K562 (cell line): ENCODE data around the gene VARS1. TPM values are rescaled to one million over a fixed set of nuclear protein-coding genes. Genes with fewer than 3 reads are reported as not detected.

Experiments
- FOXK1 ChIP-seq: sonication (generic); formaldehyde crosslinking; IDR thresholded peaks from 2 replicates; pipeline ENCODE4 v1.8.0; 2022; ENCODE audit warnings: missing genetic modification reagents, mild to moderate bottlenecking, borderline replicate concordance
- GATAD2A ChIP-seq: fragments of 450-650 bp; IDR thresholded peaks from 2 replicates; pipeline ENCODE4 v1.6.1; 2017
- MAFF ChIP-seq: IDR thresholded peaks from 2 replicates; pipeline ENCODE4 v1.6.1; 2012; ENCODE audit warnings: low read length, improper control_type of control experiment
- PTBP1 ChIP-seq: fragments of 200-400 bp; formaldehyde crosslinking; IDR thresholded peaks from 2 replicates; pipeline ENCODE4 v1.6.1; 2017; ENCODE audit warnings: low read depth, low read length
- RBM25 ChIP-seq: fragments of 200-400 bp; formaldehyde crosslinking; IDR thresholded peaks from 2 replicates; pipeline ENCODE4 v1.6.1; 2018; ENCODE audit warnings: low read length, low read depth, moderate library complexity; ENCODE audit not compliant: severe bottlenecking
- TBL1XR1 ChIP-seq, 2 experiments: IDR thresholded peaks; 2 replicates each; pipeline ENCODE4 v1.6.1; 2012; ENCODE audit warnings: improper control_type of control experiment in 2 of 2, low read length in 2 of 2, mild to moderate bottlenecking in 1 of 2
- ZNF134 ChIP-seq: fragments of 250-450 bp; sonication (Bioruptor Pico); conservative IDR thresholded peaks from 2 replicates; pipeline ENCODE4 v1.4.0; 2020
- ZNF184 ChIP-seq: sonication (generic); formaldehyde crosslinking; IDR thresholded peaks from 2 replicates; pipeline ENCODE4 v1.5.0; 2020; ENCODE audit warnings: missing genetic modification reagents
- ZNF316 ChIP-seq: fragments of 450-650 bp; IDR thresholded peaks from 2 replicates; pipeline ENCODE4 v1.6.1; 2016
- ZNF589 ChIP-seq: fragments of 200-800 bp; sonication (Bioruptor generic); IDR thresholded peaks from 2 replicates; pipeline ENCODE4 v1.6.1; 2016; ENCODE audit warnings: low read depth, missing genetic modification characterization, missing compliant biosample characterization
- polyA plus RNA-seq, 8 experiments: library from polyadenylated mRNA; depleted of rRNA in 4 of 8; stranded (reverse) in 5 of 8; unstranded in 3 of 8; fragments of >200 nt; fragmentation: Nextera tagmentation in 2 of 8; fragmentation: Illumina TruSeq in 1 of 8; extraction: Ambion mirVana in 2 of 8; extraction: Trizol in 1 of 8; gene quantifications; 2 replicates each; pipeline versions ENCODE4 v1.2.1 to v1.2.3, GENCODE V29; 2011 to 2014; ENCODE audit warnings: inconsistent platforms in 1 of 8, missing spikeins in 1 of 8
- total RNA-seq, 7 experiments: library from RNA; depleted of rRNA in 6 of 7; stranded (reverse); fragments of >200 nt in 6 of 7; fragmentation: Illumina TruSeq in 2 of 7; extraction: Trizol in 2 of 7; gene quantifications; 2 replicates each; pipeline versions ENCODE4 v1.2.1 to v1.2.3, GENCODE V29; 2011 to 2021; ENCODE audit warnings: low replicate concordance in 1 of 7
- TF ChIP-seq, protein P1 (sequence below): sonication (generic); formaldehyde crosslinking; IDR thresholded peaks from 2 replicates; pipeline ENCODE4 v1.9.0; 2022; ENCODE audit warnings: mild to moderate bottlenecking, missing genetic modification reagents
- TF ChIP-seq, protein P2 (sequence below): fragments of 250-450 bp; sonication (Bioruptor Pico); IDR thresholded peaks from 2 replicates; pipeline ENCODE4 v1.4.0; 2020; ENCODE audit warnings: borderline replicate concordance
- TF ChIP-seq, protein P3 (sequence below), 3 experiments: fragments of 200-800 bp in 1 of 3; fragments of 250-450 bp in 1 of 3; fragments of 450-650 bp in 1 of 3; sonication (Bioruptor Pico) in 1 of 3; sonication (Bioruptor generic) in 1 of 3; formaldehyde crosslinking in 1 of 3; IDR thresholded peaks; 2 replicates each; pipeline versions ENCODE4 v1.6.1 to v1.8.0; 2016 to 2022; ENCODE audit warnings: mild to moderate bottlenecking in 2 of 3, missing genetic modification characterization in 2 of 3, missing compliant biosample characterization in 1 of 3, moderate library complexity in 1 of 3
- TF ChIP-seq, protein P4 (sequence below): sonication (generic); formaldehyde crosslinking; IDR thresholded peaks from 2 replicates; pipeline ENCODE4 v1.8.1; 2023; ENCODE audit warnings: mild to moderate bottlenecking, missing genetic modification reagents

The VARS1 gene
- total and polyA plus RNA-seq, 9 of the 15 experiments (the other 6 are each of a cell fraction or from before 2014, with no cell fraction given) = 2.9 to 488 (median 130) TPM

DNA sequence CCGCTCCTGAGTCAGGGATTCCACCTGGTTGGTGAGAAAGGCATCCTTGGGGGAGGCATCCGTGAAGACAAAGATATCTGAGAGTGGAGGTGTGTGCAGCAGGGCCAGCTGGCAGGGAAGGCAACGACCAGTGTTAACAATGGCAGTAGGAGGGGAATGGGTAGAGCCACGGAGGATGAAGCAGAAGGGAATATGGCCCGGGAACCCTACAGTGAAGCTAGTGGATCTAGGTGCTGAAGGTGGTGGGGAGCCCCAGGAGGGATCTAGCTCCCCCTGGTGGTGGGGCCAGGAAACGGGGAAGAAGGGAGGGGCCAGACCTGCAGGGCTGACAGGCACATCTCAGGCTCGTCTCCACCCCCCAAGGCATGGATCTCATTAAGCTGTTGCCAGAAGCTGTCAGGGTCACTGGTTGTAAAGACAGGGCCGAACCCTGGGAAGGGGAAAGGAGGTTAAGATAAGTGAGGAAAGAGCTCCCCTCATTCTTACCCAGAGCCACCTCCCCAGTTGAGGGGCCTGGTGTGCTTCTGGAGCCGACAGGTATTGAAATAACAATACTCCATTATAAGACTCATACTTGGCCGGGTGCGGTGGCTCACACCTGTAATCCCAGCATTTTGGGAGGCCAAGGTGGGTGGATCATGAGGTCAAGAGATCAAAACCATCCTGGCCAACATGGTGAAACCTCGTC, 25.7 kb downstream of the VARS1 start (continued):
- TF ChIP-seq TBL1XR1 (IDR thresholded peaks at IDR 0.05; ENCODE audit: low read length in 2 of 2) (peak; percentile 66 to 76; a peak in 2 of 4 replicates), ZNF589 (no peak), MAFF (no peak), ZNF184 (CRISPR knock-in tag) (no peak), ZNF134 (CRISPR knock-in tag) (no peak), ZNF316 (0 out of 2 replicates have a peak, but pooled peaks have one; percentile 26), FOXK1 (CRISPR knock-in tag) (peak; percentile 90), RBM25 (no peak), GATAD2A (no peak; the same call in 1 of the 2 replicates), PTBP1 (0 out of 2 replicates have a peak, but pooled peaks have one; percentile 40)
- TF ChIP-seq, protein P1, sequence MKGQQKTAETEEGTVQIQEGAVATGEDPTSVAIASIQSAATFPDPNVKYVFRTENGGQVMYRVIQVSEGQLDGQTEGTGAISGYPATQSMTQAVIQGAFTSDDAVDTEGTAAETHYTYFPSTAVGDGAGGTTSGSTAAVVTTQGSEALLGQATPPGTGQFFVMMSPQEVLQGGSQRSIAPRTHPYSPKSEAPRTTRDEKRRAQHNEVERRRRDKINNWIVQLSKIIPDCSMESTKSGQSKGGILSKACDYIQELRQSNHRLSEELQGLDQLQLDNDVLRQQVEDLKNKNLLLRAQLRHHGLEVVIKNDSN (CRISPR knock-in tag) = no peak
- TF ChIP-seq, protein P2, sequence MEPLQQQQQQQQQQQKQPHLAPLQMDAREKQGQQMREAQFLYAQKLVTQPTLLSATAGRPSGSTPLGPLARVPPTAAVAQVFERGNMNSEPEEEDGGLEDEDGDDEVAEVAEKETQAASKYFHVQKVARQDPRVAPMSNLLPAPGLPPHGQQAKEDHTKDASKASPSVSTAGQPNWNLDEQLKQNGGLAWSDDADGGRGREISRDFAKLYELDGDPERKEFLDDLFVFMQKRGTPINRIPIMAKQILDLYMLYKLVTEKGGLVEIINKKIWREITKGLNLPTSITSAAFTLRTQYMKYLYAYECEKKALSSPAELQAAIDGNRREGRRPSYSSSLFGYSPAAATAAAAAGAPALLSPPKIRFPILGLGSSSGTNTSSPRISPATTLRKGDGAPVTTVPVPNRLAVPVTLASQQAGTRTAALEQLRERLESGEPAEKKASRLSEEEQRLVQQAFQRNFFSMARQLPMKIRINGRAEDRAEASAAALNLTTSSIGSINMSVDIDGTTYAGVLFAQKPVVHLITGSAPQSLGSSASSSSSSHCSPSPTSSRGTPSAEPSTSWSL (CRISPR knock-in tag) = no peak
- TF ChIP-seq, protein P3, sequence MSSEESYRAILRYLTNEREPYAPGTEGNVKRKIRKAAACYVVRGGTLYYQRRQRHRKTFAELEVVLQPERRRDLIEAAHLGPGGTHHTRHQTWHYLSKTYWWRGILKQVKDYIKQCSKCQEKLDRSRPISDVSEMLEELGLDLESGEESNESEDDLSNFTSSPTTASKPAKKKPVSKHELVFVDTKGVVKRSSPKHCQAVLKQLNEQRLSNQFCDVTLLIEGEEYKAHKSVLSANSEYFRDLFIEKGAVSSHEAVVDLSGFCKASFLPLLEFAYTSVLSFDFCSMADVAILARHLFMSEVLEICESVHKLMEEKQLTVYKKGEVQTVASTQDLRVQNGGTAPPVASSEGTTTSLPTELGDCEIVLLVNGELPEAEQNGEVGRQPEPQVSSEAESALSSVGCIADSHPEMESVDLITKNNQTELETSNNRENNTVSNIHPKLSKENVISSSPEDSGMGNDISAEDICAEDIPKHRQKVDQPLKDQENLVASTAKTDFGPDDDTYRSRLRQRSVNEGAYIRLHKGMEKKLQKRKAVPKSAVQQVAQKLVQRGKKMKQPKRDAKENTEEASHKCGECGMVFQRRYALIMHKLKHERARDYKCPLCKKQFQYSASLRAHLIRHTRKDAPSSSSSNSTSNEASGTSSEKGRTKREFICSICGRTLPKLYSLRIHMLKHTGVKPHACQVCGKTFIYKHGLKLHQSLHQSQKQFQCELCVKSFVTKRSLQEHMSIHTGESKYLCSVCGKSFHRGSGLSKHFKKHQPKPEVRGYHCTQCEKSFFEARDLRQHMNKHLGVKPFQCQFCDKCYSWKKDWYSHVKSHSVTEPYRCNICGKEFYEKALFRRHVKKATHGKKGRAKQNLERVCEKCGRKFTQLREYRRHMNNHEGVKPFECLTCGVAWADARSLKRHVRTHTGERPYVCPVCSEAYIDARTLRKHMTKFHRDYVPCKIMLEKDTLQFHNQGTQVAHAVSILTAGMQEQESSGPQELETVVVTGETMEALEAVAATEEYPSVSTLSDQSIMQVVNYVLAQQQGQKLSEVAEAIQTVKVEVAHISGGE (CRISPR knock-in tag; IDR thresholded peaks at IDR 0.05) = no peak
- TF ChIP-seq, protein P4, sequence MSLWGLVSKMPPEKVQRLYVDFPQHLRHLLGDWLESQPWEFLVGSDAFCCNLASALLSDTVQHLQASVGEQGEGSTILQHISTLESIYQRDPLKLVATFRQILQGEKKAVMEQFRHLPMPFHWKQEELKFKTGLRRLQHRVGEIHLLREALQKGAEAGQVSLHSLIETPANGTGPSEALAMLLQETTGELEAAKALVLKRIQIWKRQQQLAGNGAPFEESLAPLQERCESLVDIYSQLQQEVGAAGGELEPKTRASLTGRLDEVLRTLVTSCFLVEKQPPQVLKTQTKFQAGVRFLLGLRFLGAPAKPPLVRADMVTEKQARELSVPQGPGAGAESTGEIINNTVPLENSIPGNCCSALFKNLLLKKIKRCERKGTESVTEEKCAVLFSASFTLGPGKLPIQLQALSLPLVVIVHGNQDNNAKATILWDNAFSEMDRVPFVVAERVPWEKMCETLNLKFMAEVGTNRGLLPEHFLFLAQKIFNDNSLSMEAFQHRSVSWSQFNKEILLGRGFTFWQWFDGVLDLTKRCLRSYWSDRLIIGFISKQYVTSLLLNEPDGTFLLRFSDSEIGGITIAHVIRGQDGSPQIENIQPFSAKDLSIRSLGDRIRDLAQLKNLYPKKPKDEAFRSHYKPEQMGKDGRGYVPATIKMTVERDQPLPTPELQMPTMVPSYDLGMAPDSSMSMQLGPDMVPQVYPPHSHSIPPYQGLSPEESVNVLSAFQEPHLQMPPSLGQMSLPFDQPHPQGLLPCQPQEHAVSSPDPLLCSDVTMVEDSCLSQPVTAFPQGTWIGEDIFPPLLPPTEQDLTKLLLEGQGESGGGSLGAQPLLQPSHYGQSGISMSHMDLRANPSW (CRISPR knock-in tag) = no peak; the same call in none of the 2 replicates
